Measurements from ENCODE around the gene DHRSX. TPM values are rescaled to one million over a fixed set of nuclear protein-coding genes. Genes with fewer than 3 reads are reported as not detected.
A peak's percentile ranks its signal among the peaks of the same experiment; 100 is the strongest.
"Not testable (repeated sequence)": the region's sequence is repeated elsewhere in the genome, so short reads cannot be mapped to it uniquely, and the experiment has no call there.

DHRSX gene
- total RNA-seq, 1 experiment from 2014 or later: 14.8 TPM

GRCh38 chrX:2474963-2475726 is 25.6 kb downstream of the DHRSX start:
- DNase-seq (ENCODE audit: low spot score): no peak

GRCh38 chrX:2474280-2474962 is 26.4 kb downstream of the DHRSX start:
- no peak for DNase-seq (ENCODE audit: low spot score)

GRCh38 chrX:2473064-2473463 is 27.7 kb downstream of the DHRSX start:
- DNase-seq (ENCODE audit: low spot score): peak; percentile 46

- DNase-seq (ENCODE audit: low spot score): no peak
Observed at GRCh38 chrX:2471641-2472040, 29.1 kb downstream of the DHRSX start.

- not testable (repeated sequence) for DNase-seq (ENCODE audit: low spot score)
Observed at GRCh38 chrX:2471126-2471525, 29.6 kb downstream of the DHRSX start.

- DNase-seq (ENCODE audit: low spot score): not testable (repeated sequence)
Observed at GRCh38 chrX:2469852-2470251, 30.9 kb downstream of the DHRSX start.

- no peak for DNase-seq (ENCODE audit: low spot score)
Observed at GRCh38 chrX:2469196-2469685, 31.5 kb downstream of the DHRSX start.

GRCh38 chrX:2468261-2469195 is 32.2 kb downstream of the DHRSX start:
- DNase-seq (ENCODE audit: low spot score): no peak

- no peak for DNase-seq (ENCODE audit: low spot score)
Observed at GRCh38 chrX:2466876-2467656, 33.7 kb downstream of the DHRSX start.

GRCh38 chrX:2464677-2465166 is 36.1 kb downstream of the DHRSX start:
- DNase-seq (ENCODE audit: low spot score): no peak

GRCh38 chrX:2463973-2464676 is 36.7 kb downstream of the DHRSX start:
- DNase-seq (ENCODE audit: low spot score): no peak

- not testable (repeated sequence) for DNase-seq (ENCODE audit: low spot score)
Observed at GRCh38 chrX:2463481-2463880, 37.3 kb downstream of the DHRSX start.

- DNase-seq (ENCODE audit: low spot score): no peak
Observed at GRCh38 chrX:2462780-2463179, 38.0 kb downstream of the DHRSX start.

- no peak for DNase-seq (ENCODE audit: low spot score)
Observed at GRCh38 chrX:2462074-2462473, 38.7 kb downstream of the DHRSX start.

- DNase-seq (ENCODE audit: low spot score): no peak
Observed at GRCh38 chrX:2461711-2462016, 39.1 kb downstream of the DHRSX start.

- DNase-seq (ENCODE audit: low spot score): not testable (repeated sequence)
Observed at GRCh38 chrX:2460821-2461710, 39.7 kb downstream of the DHRSX start.

- not testable (repeated sequence) for DNase-seq (ENCODE audit: low spot score)
Observed at GRCh38 chrX:2460048-2460447, 40.7 kb downstream of the DHRSX start.

GRCh38 chrX:2458309-2458708 is 42.5 kb downstream of the DHRSX start:
- no peak for DNase-seq (ENCODE audit: low spot score)

Data from HT-29 (cell line).